Measurements from ENCODE around the gene F8A1.
"Not testable (repeated sequence)": the region's sequence is repeated elsewhere in the genome, so short reads cannot be mapped to it uniquely, and the experiment has no call there.

F8A1 gene

DNA sequence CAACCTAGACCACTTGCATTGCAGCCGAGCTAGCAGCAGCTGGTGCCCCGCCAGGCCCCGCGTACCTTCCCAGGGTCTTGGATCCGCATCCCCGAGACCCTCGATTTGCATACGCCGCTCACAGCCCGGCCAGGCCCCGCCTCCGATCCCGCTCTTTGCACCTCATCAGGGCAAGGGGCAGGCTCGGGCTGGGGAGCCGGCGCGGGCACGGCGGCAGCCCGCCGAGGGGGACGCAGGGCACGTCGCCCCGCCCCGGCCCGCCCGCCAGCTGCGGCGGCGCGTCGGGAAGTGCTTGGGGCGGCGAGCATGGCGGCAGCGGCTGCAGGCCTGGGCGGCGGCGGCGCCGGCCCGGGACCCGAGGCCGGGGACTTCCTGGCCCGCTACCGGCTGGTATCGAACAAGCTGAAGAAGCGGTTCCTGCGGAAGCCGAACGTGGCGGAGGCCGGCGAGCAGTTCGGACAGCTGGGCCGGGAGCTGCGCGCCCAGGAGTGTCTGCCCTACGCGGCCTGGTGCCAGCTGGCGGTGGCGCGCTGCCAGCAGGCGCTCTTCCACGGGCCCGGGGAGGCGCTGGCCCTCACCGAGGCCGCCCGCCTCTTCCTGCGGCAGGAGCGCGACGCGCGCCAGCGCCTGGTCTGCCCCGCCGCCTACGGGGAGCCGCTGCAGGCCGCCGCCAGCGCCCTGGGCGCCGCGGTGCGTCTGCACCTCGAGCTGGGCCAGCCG lies at the start of gene F8A1:
Gene F8A1, plus strand, starts transcription at position 287 of the 720 bp plus-strand sequence. Its CDS starts 20 bp downstream, at position 307.
- peak in 3 of 5 experiments; percentile 22 to 51 (median 29) for DNase-seq

GRCh38 chrX:154840856-154841255 lies 45.3 kb upstream of the F8A1 start:
- peak in 2 of 5 experiments; percentile 6 to 55 for DNase-seq

DNA sequence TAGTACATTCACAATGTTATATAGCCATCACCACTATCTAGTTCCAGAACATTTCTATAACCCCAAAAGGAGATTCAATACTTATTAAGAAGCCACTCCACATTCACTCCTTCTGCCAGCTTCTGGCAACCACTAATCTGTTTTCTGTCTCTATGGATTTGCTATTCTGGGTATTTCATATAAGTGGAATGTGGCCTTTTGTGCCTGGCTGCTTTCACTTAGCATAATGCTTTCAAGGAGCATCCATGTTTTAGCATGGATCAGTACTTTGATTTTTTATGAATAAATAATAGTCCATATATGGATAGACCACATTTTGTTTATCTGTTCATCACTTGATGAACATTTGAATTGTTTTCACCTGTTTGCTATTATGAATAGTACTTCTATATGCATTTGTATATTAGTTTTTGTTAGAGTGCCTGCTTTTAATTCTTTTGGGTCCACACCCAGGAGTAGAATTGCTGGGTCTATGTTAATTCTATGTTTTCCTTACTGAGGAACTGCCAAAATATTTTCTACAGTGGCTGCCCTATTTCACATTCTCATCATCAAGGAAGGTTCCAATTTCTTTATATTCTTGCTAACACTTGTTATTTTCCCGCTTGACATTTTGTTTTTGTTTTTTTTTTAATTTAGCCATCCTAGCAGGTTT lies 35.1 kb upstream of the F8A1 start:
- no peak for DNase-seq

DNA sequence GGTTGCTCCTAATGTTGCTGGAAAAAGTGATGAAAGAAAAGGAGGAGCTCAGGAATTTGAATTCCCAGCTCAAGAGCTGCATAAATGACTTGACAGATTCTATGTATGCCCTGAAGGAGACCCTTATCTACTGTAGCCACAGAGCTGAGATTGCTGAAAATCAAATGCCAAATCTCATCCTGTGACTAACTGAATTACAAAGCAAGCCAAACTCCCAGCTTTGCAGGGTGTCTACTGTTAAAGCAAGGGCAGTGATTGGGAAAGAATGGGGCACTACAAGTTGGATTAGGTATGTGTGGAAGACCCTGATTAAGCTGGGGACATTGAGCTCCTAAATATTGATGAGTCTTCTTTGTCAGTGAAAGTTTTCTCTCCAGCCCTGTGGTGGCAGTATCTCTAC lies 30.9 kb upstream of the F8A1 start:
- no peak for DNase-seq

- not testable (repeated sequence) for DNase-seq
These were observed 17.6 kb upstream of the F8A1 start for GRCh38 chrX:154868522-154868921.

- no peak for DNase-seq
These were observed 12.8 kb upstream of the F8A1 start for GRCh38 chrX:154873329-154873728.

DNA sequence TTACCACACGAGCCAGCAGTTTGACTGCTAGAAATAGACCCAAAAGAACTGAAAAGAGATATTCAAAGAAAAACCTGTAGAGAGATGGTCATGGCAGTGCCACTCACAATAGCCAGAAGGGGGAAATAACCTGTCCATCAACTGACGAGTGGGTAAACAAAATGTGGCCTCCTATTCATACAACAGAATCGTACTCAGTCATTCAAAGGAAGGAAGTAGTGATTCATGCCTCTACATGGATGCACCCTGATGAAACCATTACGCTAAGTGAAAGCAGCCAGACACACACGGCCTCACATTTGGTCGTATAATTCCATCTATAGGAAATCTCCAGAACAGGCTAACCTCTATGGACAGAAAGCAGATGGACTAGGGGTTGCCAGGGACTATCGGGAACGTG lies 2.1 kb upstream of the F8A1 start:
- not testable (repeated sequence) for DNase-seq

GRCh38 chrX:154885057-154885456 lies 1.1 kb upstream of the F8A1 start:
- DNase-seq = not testable (repeated sequence)

- DNase-seq = not testable (repeated sequence)
These were observed 606 bp upstream of the F8A1 start for GRCh38 chrX:154885549-154885948.

- not testable (repeated sequence) for DNase-seq
These were observed 650 bp downstream of the F8A1 start for GRCh38 chrX:154886789-154887221.

GRCh38 chrX:154890990-154891639 lies 5.0 kb downstream of the F8A1 start:
- DNase-seq = no peak

DNA sequence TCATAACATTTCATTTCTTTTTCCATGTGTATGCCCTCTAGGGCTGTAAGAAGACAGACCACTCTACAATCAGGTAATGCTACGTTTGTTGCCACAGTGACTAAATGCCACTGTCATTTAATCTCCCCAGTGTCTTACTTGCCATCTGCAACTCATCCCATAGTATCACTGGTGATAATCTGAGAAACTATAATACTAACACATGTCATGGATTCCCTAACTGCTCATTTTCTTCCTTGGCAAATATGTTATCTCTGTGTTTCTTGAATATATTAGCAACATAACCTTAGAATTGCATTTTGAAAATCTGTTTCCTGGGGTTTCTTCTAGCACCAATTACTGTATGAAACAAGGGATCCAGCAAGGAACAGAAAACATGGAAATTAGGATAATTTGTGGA lies 6.1 kb downstream of the F8A1 start:
- DNase-seq = no peak

- DNase-seq = no peak
These were observed 14.2 kb downstream of the F8A1 start for GRCh38 chrX:154900323-154900722.

GRCh38 chrX:154902408-154902807 lies 16.3 kb downstream of the F8A1 start:
- DNase-seq = no peak

DNA sequence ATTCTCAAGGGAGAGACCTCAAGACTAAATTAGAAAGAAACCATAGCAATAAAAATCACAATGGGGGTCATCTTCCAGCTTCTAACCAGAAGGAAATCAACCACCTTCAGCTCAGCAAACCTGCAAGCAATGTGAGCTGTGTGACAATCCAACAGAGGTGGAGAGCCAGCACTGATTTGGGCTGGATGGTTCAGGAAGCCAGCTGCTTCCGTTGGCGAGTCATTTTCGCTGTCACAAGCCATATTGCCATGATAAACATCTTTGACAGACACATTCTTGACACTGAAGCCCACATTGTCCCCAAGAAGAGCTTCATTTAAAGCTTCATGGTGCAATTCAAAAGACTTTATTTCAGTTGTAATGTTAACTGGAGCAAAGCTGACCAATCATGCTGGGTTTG lies 22.7 kb downstream of the F8A1 start:
- peak in 1 of 5 experiments; percentile 7 for DNase-seq

DNA sequence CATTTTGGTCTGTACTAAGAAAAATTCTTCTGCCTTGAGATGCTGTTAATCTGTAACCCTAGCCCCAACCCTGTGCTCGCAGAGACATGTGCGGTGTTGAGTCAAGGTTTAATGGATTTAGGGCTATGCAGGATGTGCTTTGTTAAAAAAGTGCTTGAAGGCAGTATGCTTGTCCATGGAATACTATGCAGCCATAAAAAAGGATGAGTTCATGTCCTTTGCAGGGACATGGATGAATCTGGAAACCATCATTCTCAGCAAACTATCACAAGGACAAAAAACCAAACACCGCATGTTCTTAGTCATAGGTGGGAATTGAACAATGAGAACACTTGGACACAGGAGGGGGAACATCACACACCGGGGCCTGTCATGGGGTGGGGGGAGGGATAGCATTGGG lies 23.9 kb downstream of the F8A1 start:
- not testable (repeated sequence) for DNase-seq

DNA sequence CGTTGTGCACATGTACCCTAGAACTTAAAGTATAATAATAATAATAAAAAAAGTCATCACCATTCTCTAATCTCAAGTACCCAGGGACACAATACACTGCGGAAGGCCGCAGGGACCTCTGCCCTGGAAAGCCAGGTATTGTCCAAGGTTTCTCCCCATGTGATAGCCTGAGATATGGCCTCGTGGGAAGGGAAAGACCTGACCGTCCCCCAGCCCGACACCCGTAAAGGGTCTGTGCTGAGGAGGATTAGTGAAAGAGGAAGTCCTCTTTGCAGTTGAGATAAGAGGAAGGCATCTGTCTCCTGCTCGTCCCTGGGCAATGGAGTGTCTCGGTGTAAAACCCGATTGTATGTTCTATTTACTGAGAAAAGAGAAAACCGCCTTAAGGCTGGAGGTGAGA lies 24.4 kb downstream of the F8A1 start:
- not testable (repeated sequence) for DNase-seq

GRCh38 chrX:154914052-154914451 lies 27.9 kb downstream of the F8A1 start:
- no peak for DNase-seq

GRCh38 chrX:154918060-154918483 lies 31.9 kb downstream of the F8A1 start:
- peak in 2 of 5 experiments; percentile 9 to 39 for DNase-seq

- DNase-seq = not testable (repeated sequence)
These were observed 38.6 kb downstream of the F8A1 start for GRCh38 chrX:154924771-154925170.

Measured in T-helper 2 cell (primary cell).